RWPE2 (cell line): ENCODE data around the gene PITPNM3.
A peak's percentile ranks its signal among the peaks of the same experiment; 100 is the strongest.

Source experiments
- ATAC-seq: fragments of 200-7000 bp; cut with Tn5 transposase; 3 replicates; pipeline ENCODE4 v1.9.1; 2021; ENCODE audit warnings: low read depth
- DNase-seq: peaks from one replicate; pipeline ENCODE4 v3.0.0-alpha.2; 2020; ENCODE audit warnings: low spot score
- H3K27ac ChIP-seq: fragments of 450-650 bp; 2 replicates; pipeline ENCODE4 v1.5.1; 2017; ENCODE audit warnings: mild to moderate bottlenecking; ENCODE audit not compliant: poor library complexity, severe bottlenecking
- H3K27me3 ChIP-seq: fragments of 250-450 bp; sonication (Bioruptor Pico); 2 replicates; pipeline ENCODE4 v1.5.1; 2021; ENCODE audit warnings: mild to moderate bottlenecking, moderate library complexity; ENCODE audit not compliant: insufficient read depth, poor library complexity, severe bottlenecking
- H3K36me3 ChIP-seq: fragments of 250-450 bp; sonication (Bioruptor Pico); 2 replicates; pipeline ENCODE4 v1.5.1; 2020; ENCODE audit warnings: low read depth, mild to moderate bottlenecking, moderate library complexity
- H3K4me1 ChIP-seq: fragments of 250-450 bp; sonication (Bioruptor Pico); 2 replicates; pipeline ENCODE4 v1.5.1; 2021; ENCODE audit warnings: mild to moderate bottlenecking, moderate library complexity; ENCODE audit not compliant: insufficient read depth, poor library complexity, severe bottlenecking
- H3K4me3 ChIP-seq: fragments of 250-450 bp; sonication (Bioruptor Pico); 2 replicates; pipeline ENCODE4 v1.5.1; 2021; ENCODE audit warnings: mild to moderate bottlenecking, moderate library complexity; ENCODE audit not compliant: severe bottlenecking
- H3K9me3 ChIP-seq: fragments of 250-450 bp; sonication (Bioruptor Pico); 2 replicates; pipeline ENCODE4 v1.5.1; 2021; ENCODE audit warnings: mild to moderate bottlenecking, moderate library complexity; ENCODE audit not compliant: severe bottlenecking
- CTCF ChIP-seq: fragments of 450-650 bp; IDR thresholded peaks from one replicate; pipeline ENCODE4 v1.5.1; 2017; ENCODE audit warnings: mild to moderate bottlenecking, moderate library complexity; ENCODE audit not compliant: poor library complexity, severe bottlenecking

Gene PITPNM3

GRCh38 chr17:6548034-6548433, 8.3 kb downstream of the PITPNM3 start:
- ATAC-seq, result no peak
- DNase-seq, result no peak
- no peaks in the 10 kb centered on the region for H3K9me3 ChIP-seq
- peak overlapping the region; percentile 34 for H3K27ac ChIP-seq
- peaks cover 31% of the 10 kb centered on the region for H3K4me1 ChIP-seq
- TF ChIP-seq CTCF, result no peak
- no peak overlapping the region for H3K4me3 ChIP-seq
- H3K27me3 ChIP-seq, result no peaks in the 10 kb centered on the region
- no peaks in the 10 kb centered on the region for H3K36me3 ChIP-seq

GRCh38 chr17:6547336-6547735, 9.0 kb downstream of the PITPNM3 start:
- no peak for DNase-seq
- no peak overlapping the region for H3K27ac ChIP-seq
- no peaks in the 10 kb centered on the region for H3K9me3 ChIP-seq
- H3K4me3 ChIP-seq, result no peak overlapping the region
- no peak for TF ChIP-seq CTCF
- no peaks in the 10 kb centered on the region for H3K27me3 ChIP-seq
- peaks cover 24% of the 10 kb centered on the region for H3K4me1 ChIP-seq
- ATAC-seq, result no peak
- H3K36me3 ChIP-seq, result no peaks in the 10 kb centered on the region

GRCh38 chr17:6546069-6546718, 10.2 kb downstream of the PITPNM3 start:
- Histone ChIP-seq H3K27me3 (no peaks in the 10 kb centered on the region), H3K4me3 (no peak overlapping the region), H3K36me3 (no peaks in the 10 kb centered on the region), H3K27ac (no peak overlapping the region), H3K4me1 (peaks cover 13% of the 10 kb centered on the region), H3K9me3 (no peaks in the 10 kb centered on the region)
- ATAC-seq (no peak), DNase-seq (no peak)
- no peak for TF ChIP-seq CTCF

GRCh38 chr17:6545291-6545690, 11.1 kb downstream of the PITPNM3 start:
- Histone ChIP-seq H3K27ac (no peak overlapping the region), H3K4me3 (no peak overlapping the region), H3K36me3 (no peaks in the 10 kb centered on the region), H3K9me3 (no peaks in the 10 kb centered on the region), H3K4me1 (peaks cover 11% of the 10 kb centered on the region), H3K27me3 (no peaks in the 10 kb centered on the region)
- no peak for TF ChIP-seq CTCF
- DNase-seq (peak; percentile 34), ATAC-seq (no peak)

- H3K4me1 ChIP-seq, result peaks cover 4% of the 10 kb centered on the region
- ATAC-seq, result no peak
- H3K4me3 ChIP-seq, result no peak overlapping the region
- no peak for TF ChIP-seq CTCF
- no peaks in the 10 kb centered on the region for H3K36me3 ChIP-seq
- H3K9me3 ChIP-seq, result no peaks in the 10 kb centered on the region
- no peak for DNase-seq
- H3K27me3 ChIP-seq, result no peaks in the 10 kb centered on the region
- no peak overlapping the region for H3K27ac ChIP-seq
These were observed 12.4 kb downstream of the PITPNM3 start for GRCh38 chr17:6544011-6544370.
